Endometrium (tissue), 2 donors: ENCODE measurements around the gene FER.
A peak's percentile ranks its signal among the peaks of the same experiment; 100 is the strongest.
"Not testable (repeated sequence)": the region's sequence is repeated elsewhere in the genome, so short reads cannot be mapped to it uniquely, and the experiment has no call there.

Experiments used
- FAIRE-seq: peaks from 2 replicates; lab custom pipeline; 2012; peaks lifted over from hg19 to GRCh38; lab: Jason Lieb, UNC
- donor health status: control.
- donor health status: control.

FER gene

DNA sequence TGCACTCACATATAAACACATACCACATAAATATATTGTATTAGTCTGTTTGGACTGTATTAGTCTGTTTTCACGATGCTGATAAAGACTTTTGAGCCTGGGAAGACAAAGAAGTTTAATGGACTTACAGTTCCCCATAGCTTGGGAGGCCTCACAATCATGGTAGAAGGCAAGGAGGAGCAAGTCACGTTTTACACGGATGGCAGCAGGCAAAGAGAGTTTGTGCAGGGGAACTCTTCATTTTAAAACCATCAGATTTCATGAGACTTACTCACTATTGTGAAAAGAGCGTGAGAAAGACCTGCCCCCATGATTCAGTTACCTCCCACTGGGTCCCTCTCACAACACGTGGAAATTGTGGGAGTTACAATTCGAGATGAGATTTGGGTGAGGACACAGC, 133.4 kb downstream of the FER start:
- no peak for FAIRE-seq

DNA sequence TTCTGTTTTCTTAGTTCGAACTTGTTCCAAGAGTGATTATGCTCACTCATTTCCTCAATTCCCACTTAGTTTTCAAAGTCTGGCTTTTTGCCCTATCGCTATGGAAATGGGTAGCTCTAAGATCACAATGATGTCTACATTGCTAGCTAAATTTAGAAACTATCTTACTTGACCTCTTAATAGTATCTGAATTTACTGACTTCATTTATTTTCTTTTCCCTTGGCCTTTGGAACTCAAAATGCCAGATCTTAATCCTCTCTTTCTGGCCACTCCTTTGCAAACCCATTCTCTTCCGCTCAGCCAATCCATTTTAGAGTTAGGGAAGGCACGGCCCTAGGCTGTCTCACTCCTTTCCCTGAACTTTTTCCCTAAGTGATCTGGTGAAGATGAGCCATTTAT, 137.0 kb downstream of the FER start:
- FAIRE-seq, result no peak

DNA sequence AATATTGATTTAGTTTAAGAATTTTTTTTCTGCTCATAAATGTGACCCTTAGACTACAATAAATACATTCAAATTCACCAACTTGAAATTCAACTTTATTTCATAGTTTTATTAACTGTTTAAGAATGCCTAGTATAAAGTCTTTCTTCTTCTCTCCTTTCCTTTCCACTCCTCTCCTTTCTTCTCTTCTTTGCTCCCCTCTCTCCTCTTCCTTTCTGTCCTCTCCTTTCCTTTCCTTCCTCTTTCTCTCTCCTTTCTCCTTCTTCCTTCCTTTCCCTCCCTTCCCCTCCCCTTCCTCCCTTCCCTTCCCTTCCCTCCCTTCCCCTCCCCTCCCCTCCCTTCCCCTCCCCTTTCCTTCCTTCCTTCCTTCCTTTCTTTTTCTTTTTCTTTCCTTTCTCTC, 150.6 kb downstream of the FER start:
- no peak for FAIRE-seq

DNA sequence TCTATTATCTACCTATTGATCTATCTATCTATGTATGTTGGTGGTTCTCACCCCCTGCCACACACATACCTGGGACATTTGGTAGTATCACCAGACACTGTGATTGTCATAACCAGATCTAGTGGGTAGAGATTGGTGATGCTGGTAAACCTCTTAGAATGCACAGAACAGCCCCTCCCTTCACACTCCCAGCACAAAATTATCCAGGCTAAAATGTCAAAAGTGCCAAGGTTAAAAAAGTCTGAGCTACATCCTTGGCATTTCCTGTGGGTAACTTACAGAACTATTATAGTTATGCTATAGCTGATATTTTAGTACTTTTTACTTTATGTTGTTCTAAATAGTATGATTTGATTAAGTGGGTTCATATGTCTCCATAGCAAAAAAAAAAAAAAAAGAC, 151.0 kb downstream of the FER start:
- FAIRE-seq, result no peak

DNA sequence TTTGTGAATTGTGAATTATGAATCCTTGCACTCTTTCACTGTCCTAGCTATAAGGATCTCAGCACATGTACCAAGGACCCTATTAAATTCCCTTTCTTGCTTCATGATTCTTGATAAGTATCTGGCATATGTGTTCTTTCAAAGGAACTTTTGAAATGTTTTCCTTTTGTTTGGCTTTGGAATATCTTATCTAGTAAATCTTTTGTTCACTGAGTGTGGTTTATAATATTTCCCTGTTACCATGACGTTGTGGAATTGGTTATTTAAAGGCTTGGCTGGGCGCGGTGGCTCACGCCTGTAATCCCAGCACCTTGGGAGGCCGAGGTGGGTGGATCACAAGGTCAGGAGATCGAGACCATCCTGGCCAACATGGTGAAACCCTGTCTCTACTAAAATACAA, 151.5 kb downstream of the FER start:
- not testable (repeated sequence) for FAIRE-seq

DNA sequence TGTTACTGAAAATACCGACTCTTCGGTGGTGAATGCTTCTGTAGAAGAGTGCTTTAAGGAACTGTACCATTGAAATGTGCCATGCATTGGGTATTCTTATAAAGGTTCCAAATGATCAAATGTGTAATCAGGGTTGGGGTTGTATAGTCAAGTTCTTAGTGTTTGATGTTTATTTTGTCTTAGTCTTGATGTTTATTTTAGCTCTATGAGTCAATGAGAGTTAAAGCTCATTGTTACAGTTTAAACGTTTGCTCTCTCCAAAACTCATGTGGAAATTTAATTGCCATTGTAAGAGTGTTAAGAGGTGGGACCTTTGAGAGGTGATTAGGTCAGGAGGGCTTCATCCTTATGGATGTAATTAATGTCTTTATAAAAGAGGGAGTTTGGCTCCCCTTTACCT, 153.0 kb downstream of the FER start:
- no peak for FAIRE-seq

DNA sequence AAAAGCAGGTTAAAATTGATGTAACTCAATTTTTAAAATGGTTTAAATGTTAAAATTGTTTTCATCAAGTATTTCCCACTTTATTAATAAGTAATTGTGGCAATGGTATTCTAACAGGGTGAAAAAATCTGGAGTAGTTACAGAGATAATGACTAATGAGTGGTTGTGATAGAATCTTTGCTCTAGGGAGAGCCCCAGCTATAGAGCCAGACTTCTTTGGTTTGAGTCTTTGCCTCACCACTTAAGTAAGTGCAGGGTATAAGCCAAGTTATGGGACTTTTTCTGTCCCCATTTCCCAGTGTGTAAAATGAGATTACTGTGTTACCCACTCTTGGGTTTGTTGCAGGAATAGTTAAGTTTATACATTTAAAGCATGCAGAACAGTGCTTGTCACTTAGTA, 158.1 kb downstream of the FER start:
- no peak for FAIRE-seq

DNA sequence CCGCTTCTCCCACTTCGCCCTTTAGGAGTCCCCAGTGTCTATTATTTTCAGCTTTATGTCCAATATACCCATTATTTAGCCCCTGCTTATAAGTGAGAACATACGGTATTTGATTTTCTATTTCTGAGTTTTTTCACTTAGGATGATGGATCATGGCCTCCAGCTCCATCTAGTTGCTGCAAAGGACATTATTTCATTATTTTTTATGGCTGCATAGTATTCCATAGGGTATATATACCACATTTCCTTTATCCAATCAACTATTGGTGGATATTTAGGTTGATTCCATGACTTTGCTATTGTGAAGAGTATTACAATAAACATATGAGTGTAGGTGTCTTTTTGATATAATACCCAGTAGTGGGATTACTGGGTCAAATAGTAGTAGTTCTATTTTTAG, 162.9 kb downstream of the FER start:
- FAIRE-seq, result no peak

DNA sequence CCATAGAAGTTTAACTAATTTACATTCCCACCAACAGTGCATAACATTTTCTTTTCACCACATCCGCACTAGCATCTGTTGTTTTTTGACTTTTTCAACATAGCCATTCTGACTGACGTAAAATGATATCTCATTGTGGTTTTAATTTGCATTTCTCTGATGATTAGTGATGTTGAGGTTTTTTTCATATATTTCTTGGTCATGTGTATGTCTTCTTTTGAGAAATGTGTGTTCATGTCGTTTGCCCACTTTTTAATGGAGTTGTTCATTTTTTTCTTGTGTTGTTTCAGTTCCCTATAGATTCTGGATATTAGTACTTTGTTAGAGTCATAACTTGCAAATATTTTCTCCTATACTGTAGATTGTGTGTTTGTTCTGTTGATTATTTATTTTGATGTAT, 163.4 kb downstream of the FER start:
- no peak for FAIRE-seq

DNA sequence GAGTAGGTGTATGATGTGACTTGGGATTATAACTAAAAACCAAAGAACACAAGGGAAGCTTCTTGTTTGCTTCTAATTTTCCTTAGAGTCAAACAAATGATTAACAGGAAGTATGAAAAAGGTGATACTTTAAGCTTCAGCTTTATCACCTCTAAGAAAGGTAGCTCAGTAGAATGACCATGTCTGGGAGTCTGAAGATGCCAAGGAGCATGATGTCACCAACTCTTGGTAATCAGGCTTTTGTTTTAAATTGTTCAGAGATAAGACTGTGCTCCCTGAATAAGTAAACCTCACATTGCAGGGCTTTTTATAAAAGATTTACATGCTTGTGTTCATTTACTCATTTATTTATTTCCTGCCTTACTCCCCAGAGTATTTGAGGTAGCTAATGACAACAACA, 169.9 kb downstream of the FER start:
- FAIRE-seq, result no peak

DNA sequence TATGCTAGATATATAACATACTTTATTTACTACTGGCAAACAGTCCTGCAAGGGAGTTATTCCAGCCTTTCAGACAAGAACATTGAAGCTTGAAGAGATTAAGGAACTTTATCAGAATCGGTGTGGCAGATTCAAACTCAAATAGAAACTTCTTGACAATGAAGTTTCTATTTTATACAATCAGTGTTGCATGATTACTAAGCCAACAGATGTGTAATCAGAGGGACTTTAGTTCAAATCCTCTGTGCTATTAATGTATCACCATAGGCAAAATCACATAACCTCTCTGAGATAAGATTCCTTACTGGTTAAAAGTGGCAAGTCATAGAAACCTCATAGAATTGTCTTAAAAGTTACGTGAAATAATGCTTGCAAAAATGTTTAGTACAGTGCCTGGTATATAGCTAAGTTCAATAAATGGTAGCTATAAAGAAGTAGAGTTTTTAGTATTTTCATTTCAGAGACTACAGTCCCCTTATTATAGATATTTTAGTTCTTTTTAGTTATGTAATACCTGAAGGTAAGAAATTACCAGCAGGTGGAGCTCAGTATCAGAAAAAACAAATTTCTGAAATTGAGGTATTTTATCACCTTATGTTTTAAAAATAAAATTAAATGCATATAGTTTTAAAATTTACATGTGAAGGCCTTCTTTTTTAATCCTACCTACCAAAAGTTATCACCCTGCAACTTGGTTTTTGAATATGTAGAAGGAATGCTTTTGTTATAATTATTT, 172.1 kb downstream of the FER start:
- FAIRE-seq, result peak; percentile 60

DNA sequence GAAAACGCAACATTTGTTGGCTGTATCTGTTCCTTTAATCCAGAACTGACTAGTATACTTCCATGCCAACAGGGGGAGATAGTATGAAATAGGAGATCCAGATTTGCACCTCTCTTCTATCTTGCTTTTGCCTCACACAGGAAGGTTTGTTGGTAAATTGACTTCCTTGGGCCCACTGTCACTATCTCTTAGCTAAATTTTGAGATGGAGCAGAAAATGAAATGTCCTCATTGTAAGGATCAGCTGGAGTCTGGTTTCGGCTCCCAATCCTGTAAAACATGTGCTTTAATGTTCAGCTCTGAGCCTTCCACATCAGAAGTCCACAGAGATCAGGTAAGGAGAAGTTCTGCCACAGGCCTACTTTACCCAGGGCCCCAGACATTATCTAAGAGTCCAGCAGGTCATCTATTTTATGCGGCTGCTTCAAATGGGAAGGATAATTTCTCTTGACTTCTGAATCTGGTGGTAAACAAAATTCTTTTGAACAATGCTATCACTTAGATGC, 176.8 kb downstream of the FER start:
- FAIRE-seq, result no peak

DNA sequence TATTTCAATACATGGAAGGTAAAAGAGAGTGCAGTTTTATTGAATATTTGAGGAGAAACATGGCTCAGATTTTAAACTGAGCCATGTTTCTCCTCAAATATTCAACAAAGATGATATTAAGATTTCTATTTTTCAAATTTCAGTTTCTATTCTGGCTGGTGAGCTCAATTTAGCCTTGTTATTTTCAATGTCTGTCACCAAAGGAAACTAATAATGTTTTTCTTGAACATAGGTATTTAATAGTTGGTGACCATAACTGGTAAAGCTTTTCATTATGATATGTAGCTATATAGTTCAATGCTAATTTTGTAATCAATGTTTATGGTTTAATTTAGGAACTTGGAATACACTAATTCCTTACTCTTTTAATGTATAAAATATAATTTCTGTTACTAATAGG, 177.4 kb downstream of the FER start:
- no peak for FAIRE-seq

DNA sequence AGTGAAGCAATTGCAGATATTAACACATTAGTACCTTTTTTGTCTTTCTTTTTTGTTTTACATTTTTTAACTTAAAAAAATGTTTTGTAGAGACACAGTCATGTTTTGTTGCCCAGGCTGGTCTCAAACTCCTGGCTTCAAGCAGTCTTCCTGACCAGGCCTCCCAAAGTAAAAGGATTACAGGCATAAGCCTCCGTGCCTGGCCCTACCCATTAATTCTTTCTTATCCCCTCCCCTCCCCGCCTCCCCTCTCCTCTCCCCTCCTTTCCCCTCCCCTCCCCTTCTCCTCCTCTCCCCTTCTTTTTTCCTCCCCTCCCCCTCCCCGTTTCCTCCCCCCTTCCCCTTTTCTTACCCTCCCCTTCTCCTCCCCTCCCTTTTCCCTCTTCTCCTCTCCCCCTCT, 182.4 kb downstream of the FER start:
- no peak for FAIRE-seq

DNA sequence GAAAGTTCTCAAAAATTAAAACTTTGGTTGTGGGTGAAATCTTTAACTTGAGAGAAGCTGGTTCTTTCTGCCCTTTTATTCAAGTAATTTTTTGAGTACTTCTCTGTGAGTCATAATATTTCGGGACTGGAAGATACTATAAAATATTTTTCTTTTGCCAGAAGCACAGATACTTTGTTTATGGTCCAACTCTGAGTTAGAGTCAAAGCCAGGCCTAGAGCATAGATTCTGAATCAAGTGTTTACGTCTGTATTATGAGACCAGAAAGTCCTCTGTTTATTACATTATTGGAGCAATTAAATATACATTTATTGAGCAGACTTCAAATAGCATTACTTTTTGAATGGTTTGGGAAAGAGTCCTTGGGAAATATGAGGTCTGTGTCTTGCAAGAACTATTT, 187.9 kb downstream of the FER start:
- FAIRE-seq, result no peak

DNA sequence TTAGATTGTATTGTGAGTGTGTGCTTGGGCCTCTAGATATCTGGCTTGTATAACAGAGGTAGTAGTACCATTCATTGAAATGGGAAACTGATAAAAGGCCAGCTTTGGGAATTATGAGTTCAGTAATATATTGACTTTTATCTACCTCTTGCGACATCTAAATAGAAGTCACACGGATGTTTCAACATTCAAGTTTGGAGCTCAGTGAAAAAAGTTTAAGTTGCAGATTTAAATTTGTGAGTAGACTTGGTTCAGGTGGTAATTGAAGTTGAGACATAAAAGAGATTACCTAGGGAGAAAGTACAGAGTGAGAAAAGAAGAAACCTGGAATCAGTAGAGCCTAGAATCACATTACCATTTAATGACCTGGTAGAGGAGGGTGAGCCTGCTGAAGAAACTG, 189.5 kb downstream of the FER start:
- no peak for FAIRE-seq

DNA sequence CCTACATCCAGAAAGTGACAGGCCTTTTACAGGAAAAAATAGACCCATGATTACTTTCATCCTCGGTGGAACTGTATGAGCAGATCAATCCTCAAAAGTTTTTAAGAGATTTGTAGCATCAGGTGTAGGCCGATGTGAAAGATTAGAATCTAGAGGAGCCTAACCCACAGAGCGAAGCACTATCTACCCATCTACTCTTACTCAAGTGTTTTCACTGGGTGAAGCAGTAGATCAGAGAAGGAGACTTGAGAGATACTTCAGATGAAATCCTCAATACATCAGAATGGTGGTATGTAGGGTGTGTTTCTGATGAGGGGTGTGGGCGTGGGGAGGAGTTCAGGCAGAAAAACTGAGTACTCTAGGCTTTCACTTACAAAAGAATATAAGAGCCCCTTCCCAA, 192.8 kb downstream of the FER start:
- no peak for FAIRE-seq

DNA sequence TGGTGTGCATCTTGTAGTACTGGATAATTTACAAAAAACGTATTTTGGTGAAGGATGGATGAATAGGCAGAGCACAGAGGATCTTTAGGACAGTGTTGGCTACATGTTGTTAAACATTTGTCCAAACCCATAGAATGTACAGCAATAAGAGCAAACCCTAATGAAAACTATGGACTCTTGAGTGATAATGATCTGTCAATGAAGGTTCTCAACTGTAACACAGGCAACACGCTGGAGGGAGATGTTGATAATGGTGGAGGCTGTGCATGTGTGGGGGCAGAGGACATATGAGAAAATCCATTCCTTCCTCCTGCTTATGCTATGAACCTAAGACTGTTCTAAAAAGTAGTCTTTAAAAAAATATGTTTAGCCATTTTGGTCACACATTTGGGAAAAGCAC, 194.0 kb downstream of the FER start:
- FAIRE-seq, result no peak

DNA sequence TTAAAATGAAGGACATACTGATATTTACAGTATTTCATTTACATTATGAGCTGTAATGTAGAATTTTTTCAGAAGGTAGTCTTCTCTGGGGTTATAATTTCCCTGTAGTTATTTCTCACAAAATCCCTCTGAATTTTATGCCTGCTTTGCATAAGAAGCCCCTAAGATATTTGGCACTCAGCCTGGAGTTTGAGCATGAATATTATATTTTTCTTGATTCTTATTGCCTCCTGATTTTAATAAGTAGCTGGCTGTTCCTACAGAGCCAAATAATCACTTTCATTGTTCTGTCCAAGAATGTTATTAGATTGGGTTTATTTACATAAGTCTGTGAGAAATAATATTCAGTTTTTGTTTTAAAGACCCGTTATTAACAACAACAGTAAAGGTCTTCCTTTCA, 195.0 kb downstream of the FER start:
- no peak for FAIRE-seq

DNA sequence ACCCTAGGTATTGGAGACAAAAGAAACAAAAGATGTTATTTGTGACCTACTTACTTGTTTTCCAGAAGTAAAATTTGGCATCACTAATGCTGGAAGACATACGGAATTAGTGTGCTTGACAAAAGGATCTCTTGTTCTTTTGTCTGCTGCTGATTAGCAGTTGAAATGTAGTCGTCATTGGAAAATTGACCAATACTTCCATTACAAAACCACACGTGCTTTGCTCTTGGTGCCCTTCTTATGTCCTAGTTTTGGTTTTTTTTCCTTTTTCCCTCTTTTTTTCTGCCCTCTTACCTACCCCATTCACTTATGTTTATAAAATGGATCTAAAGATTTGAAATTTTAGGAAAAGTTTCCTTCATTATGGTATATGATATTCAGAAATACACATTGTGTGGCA, 197.4 kb downstream of the FER start:
- no peak for FAIRE-seq

DNA sequence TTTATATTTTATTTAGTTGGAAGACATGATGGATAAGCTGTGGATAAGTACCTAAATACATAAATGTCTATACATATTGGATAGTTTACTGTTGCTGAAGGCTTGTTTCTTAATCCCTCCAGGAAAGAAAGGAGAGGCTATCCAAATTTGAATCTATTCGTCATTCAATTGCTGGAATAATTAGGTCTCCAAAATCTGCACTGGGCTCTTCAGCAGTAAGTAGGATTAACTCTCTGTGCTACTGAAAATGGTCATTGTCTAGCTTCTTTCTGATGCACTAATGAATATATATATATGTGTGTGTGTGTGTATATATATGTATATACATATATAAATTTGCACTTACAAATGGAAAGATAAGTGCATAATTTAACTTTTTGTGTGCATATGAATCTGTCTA, 198.3 kb downstream of the FER start:
- FAIRE-seq, result no peak

DNA sequence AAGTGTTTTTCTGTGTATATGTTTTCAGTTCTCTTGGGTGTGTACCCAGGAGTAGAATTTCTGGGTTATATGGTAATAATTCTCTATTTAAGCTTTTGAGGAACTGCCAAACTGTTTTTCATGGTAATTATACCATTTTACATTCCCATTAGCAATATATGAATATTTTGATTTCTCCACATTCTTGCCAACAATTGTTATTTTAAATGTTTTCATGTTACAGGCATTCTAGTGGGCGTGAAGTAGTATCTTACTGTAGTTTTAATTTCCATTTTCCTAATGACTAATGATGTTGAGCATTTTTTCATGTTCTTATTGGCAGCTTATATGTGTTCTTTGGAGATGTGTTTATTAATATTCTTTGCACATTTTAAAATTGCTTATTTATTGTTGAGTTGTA, 199.5 kb downstream of the FER start:
- no peak for FAIRE-seq

DNA sequence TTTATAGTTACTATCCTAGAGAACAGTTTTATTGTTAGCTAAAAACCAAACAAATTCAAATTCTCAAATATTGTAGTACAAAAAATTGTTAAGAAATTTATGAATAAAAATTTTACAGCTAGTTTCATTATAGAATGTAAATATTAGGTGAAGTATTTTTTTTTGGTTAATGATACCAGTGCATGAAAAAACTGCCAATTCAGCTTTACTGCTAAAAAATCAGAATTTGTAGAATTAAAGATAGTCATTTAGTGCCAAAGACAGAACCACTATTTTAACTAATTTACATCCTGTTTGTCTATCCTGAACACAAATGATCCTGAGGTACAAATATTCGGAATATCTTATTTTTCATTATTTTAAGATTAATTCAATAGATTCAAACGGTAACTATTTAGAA, 202.6 kb downstream of the FER start:
- peak; percentile 59 for FAIRE-seq

DNA sequence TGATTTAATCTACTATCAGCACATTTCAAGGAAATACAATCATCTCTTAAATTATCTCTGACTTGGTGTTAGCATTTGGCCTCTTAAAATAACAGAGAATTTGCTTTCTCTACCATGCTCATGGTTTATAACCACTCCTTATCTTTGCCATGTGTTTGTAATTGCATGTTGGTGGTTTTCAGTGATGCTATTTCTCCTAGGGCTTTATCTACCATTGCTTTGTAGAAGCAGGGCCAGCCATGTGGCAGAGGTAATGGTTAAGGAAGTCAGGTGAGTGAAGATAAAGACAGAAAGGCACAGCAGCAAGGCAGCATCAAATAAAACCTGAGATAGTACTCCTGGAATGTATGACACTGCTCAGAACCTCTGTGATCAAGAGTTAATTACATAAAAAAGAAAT, 206.2 kb downstream of the FER start:
- FAIRE-seq, result no peak

DNA sequence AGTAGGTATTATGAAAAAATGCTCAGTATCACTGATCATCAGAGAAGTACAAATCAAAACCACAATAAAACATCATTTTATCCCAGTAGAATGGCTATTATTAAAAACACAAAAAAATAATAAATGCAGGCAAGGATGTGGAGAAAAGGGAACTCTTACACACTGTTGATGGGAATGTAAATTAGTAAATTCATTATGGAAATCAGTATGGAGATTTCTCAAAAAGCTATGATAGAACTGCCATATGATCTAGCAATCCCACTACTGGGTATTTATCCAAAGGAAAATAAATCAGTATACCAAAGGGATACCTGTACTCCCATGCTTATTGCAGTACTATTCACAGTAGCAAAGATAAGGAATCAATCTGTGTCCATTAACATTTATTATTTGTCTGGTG, 209.6 kb downstream of the FER start:
- FAIRE-seq, result no peak
